Nephron progenitor cell (in vitro differentiated cells): ENCODE data around the gene THSD4.

Experiments
- DNase-seq: peaks from one replicate; pipeline ENCODE4 v3.0.0; 2021
- H3K27ac Mint-ChIP-seq: 2 replicates; pipeline ENCODE4 v1.8.0; 2021; ENCODE audit warnings: mild to moderate bottlenecking, moderate library complexity, mixed read lengths
- H3K27me3 Mint-ChIP-seq: 2 replicates; pipeline ENCODE4 v1.8.0; 2021; ENCODE audit warnings: mild to moderate bottlenecking, low read depth, mixed read lengths; ENCODE audit not compliant: poor library complexity
- H3K36me3 Mint-ChIP-seq: 2 replicates; pipeline ENCODE4 v1.8.0; 2021; ENCODE audit warnings: low read depth, mixed read lengths
- H3K4me1 Mint-ChIP-seq: 2 replicates; pipeline ENCODE4 v1.8.0; 2021; ENCODE audit warnings: mixed read lengths
- H3K4me3 Mint-ChIP-seq: 2 replicates; pipeline ENCODE4 v1.8.0; 2021; ENCODE audit warnings: mild to moderate bottlenecking, moderate library complexity, mixed read lengths
- H3K9me3 Mint-ChIP-seq: 2 replicates; pipeline ENCODE4 v1.8.0; 2021; ENCODE audit warnings: mild to moderate bottlenecking, moderate library complexity, mixed read lengths
- CTCF ChIP-seq: fragments of 200-600 bp; sonication (generic); IDR thresholded peaks from 2 replicates; pipeline ENCODE4 v1.5.0; 2021; ENCODE audit warnings: antibody characterized with exemption

THSD4 gene

GRCh38 chr15:71830981-71831380 is 715.7 kb downstream of the THSD4 start:
- H3K27ac Mint-ChIP-seq = no peak overlapping the region
- H3K36me3 Mint-ChIP-seq = peaks cover 41% of the 10 kb centered on the region
- no peak for TF ChIP-seq CTCF
- H3K9me3 Mint-ChIP-seq = no peaks in the 10 kb centered on the region
- no peak overlapping the region for H3K4me3 Mint-ChIP-seq
- H3K27me3 Mint-ChIP-seq = no peaks in the 10 kb centered on the region
- H3K4me1 Mint-ChIP-seq = peaks cover 9% of the 10 kb centered on the region
- no peak for DNase-seq
